GM19238 (cell line): ENCODE results near the gene OSBPL5.
A peak's percentile ranks its signal among the peaks of the same experiment; 100 is the strongest.

Source experiments
- DNase-seq: peaks from one replicate; pipeline ENCODE4 v3.0.0; 2011; ENCODE audit warnings: low spot score; ENCODE audit not compliant: insufficient read length

OSBPL5 gene

GRCh38 chr11:3056296-3057068 is 108.6 kb downstream of the OSBPL5 start:
- DNase-seq: no peak

DNA sequence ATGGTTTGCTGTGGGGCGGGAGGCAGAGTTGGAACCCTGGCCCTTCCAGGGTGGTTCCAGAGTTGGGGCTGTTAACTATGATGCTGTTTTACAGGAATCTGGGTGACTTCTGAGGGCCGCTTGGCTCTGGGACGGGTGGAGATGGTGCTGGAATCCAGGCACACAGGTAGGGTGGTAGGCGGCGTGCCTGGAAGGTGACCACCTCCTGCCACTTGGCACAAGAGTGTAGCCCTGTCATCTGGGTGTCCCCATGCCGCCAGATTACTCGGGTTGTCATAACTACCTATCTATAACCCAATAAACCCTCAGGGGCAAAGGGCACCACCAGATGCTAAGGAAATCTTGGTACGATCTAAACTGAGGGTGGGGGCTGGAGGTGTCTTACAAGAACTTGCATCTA is 109.2 kb downstream of the OSBPL5 start:
- no peak for DNase-seq

GRCh38 chr11:3052567-3052966 is 112.5 kb downstream of the OSBPL5 start:
- DNase-seq: no peak

- no peak for DNase-seq
These were observed 113.0 kb downstream of the OSBPL5 start for GRCh38 chr11:3052109-3052479.

GRCh38 chr11:3051196-3052108 is 113.7 kb downstream of the OSBPL5 start:
- DNase-seq: no peak

GRCh38 chr11:3050386-3051195 is 114.5 kb downstream of the OSBPL5 start:
- no peak for DNase-seq

GRCh38 chr11:3049430-3050243 is 115.5 kb downstream of the OSBPL5 start:
- DNase-seq: peak; percentile 74

GRCh38 chr11:3047637-3048036 is 117.5 kb downstream of the OSBPL5 start:
- DNase-seq: no peak

- DNase-seq: no peak
These were observed 118.5 kb downstream of the OSBPL5 start for GRCh38 chr11:3046641-3047040.

DNA sequence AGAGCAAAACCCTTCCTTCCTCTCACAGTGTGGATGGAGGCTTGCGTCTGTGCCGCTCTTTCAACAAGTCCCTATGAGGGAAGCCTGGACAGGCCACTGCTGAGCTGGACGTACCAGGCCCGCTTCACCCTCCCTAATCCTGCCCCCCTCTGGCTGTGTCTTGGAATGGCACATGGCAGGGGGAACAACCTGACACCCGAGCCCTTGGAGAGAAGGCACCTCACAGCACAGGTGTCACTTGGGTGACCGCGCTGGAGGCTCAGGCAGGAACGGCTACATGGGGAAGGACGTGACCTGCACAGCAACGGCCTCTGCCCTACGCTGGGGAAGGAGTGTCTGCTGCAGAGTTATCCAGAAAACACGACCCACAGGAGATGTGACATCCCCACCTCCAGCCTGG is 118.9 kb downstream of the OSBPL5 start:
- DNase-seq: no peak

DNA sequence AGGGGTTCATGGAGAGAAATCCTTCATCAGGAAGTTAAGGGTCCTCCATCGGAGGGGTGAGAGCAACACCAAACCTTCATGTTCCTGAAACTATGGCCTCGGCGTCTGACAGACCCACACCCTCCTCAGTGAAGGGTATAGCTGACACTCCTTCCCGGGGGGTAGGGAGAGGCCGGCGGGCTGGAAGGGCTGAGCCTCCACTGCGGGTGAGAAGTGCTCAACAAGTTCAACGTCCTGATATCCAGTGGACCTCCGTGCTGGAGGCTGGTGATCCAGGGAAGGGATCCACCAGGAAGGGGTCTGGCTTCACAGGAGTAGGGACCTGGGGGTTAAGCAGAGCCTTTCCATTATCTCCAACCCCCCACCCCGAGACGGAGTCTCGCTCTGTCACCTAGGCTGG is 120.2 kb downstream of the OSBPL5 start:
- DNase-seq: no peak

DNA sequence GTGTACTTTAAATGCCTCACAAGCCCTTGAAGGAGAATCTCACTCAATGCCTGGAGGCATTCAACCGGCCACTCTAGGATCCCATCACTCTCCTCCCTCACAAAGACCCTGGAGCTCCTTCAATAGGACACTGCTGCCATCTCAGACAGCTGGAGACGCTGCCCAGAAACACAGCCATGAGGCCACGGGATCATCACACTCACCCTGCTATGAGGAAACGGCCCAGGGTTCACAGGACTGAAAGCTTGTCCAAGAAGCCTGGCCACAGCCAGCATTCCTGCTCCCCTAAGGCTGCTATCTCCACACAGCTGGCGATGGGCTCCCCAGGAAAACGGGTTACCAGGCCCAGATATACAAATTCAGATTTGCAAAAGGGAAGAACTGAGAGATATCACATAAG is 121.1 kb downstream of the OSBPL5 start:
- DNase-seq: no peak

GRCh38 chr11:3043315-3043871 is 121.7 kb downstream of the OSBPL5 start:
- DNase-seq: no peak

GRCh38 chr11:3042496-3043314 is 122.4 kb downstream of the OSBPL5 start:
- no peak for DNase-seq

GRCh38 chr11:3041699-3042441 is 123.2 kb downstream of the OSBPL5 start:
- DNase-seq: no peak

DNA sequence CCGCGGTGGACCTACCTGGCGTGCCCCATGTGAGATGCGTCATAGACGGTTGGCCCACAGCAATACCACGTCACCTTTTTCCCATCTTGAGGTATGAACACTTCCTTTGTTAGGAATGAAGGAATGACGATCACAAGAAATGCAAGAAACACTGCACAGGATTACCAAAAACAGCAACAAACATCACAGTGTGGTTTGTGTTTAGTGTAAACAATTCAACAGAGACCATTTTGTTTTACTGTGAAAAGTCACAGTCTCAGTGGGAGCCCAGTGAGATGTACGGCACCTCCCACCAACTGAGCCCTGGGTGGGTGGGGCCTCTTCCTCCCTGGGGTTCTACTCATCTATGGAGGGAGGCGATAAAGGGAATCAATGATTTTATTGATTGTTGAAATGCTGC is 124.2 kb downstream of the OSBPL5 start:
- DNase-seq: no peak

- DNase-seq: no peak
These were observed 127.2 kb downstream of the OSBPL5 start for GRCh38 chr11:3037945-3038271.
